Measurements from ENCODE around the gene VPS26A.

VPS26A gene

GRCh38 chr10:69179089-69179742 is 55.2 kb downstream of the VPS26A start:
- no peak for DNase-seq

- peak; percentile 97 for DNase-seq
Measured at GRCh38 chr10:69179743-69180524, 56.0 kb downstream of the VPS26A start, which contains the start of gene SUPV3L1. Gene SUPV3L1 (plus strand): TSS chr10:69180234. CDS start chr10:69180292, 58 bp downstream.

- peak; percentile 15 for DNase-seq
Measured at GRCh38 chr10:69180525-69181204, 56.7 kb downstream of the VPS26A start.

- DNase-seq: no peak
Measured at GRCh38 chr10:69181433-69181832, 57.5 kb downstream of the VPS26A start.

GRCh38 chr10:69182005-69182404 is 58.0 kb downstream of the VPS26A start:
- DNase-seq: no peak

DNA sequence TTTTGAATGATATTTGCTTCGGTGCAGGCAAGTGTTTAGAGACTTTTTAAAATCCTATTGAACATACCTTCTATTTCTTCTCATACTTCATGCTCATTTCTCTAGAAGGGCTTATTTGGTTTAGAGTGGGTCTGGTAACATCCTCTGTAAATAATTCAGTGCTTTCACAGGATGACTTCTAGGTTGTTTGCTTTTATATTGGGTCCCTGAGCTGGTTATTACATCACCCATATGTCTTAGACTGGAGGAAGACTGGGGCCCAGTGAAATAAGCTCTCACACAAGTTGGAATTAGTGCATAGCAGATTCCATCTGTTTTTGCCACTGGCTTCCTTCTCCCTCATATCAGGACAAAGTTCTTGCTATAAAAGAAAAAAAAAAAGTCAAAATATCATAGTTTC is 62.5 kb downstream of the VPS26A start:
- DNase-seq: no peak

- DNase-seq: no peak
Measured at GRCh38 chr10:69201045-69201444, 77.1 kb downstream of the VPS26A start.

DNA sequence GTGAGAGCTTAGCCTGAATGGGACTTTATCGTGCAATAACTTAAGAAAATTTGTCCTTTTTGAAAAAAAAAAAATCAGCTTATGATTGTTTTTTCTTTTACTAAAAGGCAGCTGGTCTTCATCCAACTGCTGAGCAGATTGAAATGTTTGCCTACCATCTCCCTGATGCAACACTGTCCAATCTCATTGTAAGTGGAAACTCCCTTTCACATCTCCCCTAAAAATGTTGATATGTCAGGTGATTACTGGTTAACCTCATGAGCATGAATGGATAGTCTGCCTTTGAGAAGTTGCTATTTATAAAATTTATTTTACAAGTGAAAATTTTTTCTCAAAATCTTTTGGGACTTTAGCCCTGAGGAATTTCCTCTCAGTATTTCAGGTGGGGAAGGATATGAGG is 78.4 kb downstream of the VPS26A start:
- DNase-seq: no peak

- DNase-seq: no peak
Measured at GRCh38 chr10:69208761-69209160, 84.8 kb downstream of the VPS26A start.

- no peak for DNase-seq
Measured at GRCh38 chr10:69209787-69210484, 86.0 kb downstream of the VPS26A start.

GRCh38 chr10:69211104-69211503 is 87.1 kb downstream of the VPS26A start:
- no peak for DNase-seq

DNA sequence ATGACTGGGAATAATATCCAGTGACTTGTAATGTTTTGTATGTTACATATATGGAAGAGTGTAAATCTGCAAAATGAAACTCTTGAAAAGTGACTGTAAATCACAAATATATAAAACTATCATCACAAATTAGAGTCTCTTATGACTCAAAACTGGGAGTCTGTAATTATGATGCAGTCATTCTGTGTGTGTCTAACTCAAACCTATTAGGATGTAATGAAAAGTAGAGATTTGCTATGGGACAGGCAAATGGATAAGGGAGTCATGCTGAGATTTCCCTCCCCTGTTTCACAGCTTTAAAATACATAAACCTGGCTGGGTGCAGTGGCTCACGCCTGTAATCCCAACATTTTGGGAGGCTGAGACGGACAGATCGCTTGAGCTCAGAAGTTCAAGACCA is 87.5 kb downstream of the VPS26A start:
- DNase-seq: no peak

DNA sequence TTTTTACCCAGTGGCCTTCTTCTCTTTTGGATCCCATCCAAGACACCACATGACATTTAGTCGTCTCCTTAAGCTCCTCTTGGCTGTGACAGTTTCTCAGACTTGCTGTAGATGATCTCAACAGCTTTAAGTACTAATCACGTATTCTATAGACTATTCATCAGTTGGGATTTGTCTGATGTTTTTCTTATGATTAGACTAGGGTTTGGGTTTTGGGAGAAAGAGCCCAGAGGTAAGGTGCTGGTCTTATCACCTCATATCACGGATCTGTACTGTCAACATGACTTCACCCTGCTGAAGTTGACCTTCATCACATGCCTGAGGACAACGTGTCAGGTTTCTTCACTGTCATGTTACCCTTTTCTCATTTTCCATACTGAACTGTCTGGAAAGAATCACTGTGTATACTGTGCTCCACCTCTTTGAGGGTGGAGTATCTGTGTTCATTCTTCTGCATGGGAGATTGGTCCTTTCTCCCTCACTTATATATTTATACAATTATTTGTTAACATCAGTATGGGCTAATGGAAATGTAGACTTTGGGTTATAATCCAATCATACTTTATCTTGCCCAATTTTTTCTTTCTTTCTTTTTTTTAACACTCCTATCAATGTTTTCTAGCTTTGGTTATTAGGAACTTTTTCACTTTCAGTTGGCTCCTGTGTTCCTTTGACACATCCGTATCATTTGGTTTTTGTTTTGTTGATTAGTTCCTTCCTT is 89.8 kb downstream of the VPS26A start:
- no peak for DNase-seq

DNA sequence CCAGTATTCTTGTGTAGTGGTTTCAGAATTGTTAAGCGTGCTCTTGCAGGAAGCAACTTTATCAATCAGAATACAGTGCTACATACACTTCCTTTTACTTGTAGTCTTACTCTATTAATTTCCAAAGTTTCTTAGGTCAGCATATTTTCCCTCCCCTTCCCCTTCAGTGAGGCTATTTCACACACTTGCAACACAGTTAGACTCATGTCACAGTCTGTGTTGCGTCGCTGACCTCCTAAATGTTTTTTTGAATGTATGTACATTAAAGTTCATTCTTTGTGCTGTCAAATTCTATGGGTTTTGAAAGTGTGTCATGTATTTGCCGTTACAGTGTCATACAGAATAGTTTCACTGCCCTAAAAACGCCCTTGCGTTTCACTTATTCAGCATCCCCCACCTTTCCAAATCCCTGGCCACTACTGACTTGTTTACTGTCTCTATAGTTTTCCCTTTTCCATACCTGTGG is 90.7 kb downstream of the VPS26A start:
- DNase-seq: no peak

- no peak for DNase-seq
Measured at GRCh38 chr10:69215405-69216171, 91.6 kb downstream of the VPS26A start.

- DNase-seq: no peak
Measured at GRCh38 chr10:69216577-69217118, 92.7 kb downstream of the VPS26A start.

DNA sequence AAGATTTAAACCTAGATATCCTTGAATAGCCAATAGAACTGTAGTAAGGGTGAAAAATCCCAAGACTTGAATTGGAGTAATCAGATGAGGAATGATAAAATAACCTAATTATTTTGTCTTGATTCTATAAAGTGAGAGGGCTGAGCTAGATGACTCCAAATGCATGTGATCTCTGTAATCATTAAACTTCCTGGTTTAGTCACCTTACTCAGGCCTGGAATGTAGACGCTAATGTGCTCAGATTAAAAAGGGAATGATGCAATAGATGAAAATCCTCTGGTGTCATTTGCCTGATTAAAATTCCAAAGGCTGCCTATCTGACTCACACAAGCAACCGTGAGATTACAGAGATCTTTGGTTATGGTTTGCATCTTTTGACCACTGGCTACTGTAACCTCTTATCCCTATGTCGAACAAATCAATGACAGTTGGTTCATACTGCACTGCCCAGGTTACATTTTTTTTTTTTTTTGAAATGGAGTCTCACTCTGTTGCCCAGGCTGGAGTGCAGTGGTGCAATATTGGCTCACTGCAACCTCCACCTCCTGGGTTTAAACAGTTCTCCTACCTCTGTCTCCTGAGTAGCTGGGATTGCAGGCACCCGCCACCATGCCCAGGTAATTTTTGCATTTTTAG is 93.3 kb downstream of the VPS26A start:
- DNase-seq: peak; percentile 90

DNA sequence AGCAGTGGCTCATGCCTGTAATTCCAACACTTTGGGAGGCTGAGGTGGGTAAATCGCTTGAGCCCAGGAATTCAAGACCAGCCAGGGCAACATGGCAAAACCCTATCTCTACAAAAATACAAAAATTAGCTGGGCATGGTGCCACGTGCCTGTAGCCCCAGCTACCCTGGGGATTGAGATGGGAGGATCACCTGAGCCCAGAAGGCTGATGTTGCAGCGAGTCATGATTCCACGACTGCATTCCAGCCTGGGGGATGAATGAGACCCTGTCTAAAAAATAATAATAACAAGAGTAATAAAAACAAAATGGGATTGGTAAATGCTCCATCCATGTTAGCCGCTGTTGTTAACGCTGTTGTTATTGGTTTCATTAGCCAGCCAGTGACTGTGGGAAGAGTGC is 94.9 kb downstream of the VPS26A start:
- no peak for DNase-seq

- DNase-seq: no peak
Measured at GRCh38 chr10:69220041-69220451, 96.1 kb downstream of the VPS26A start, which contains the start of gene HKDC1. Gene HKDC1 (plus strand): TSS chr10:69220332. CDS start chr10:69220436, 104 bp downstream.

- DNase-seq: no peak
Measured at GRCh38 chr10:69220507-69220906, 96.5 kb downstream of the VPS26A start.

Data from fibroblast of skin of back (primary cell).